Testis (tissue), 5 donors: ENCODE measurements around the gene SYCE1. TPM values are rescaled to one million over a fixed set of nuclear protein-coding genes. Genes with fewer than 3 reads are reported as not detected.

ENCODE experiments used
- DNase-seq: peaks from one replicate; pipeline ENCODE4 v3.0.0-alpha.2; 2019
- H3K27ac ChIP-seq, 2 donors: fragments of 200-600 bp; sonication (generic); one replicate each; pipeline ENCODE4 v1.5.1; 2019
- H3K27me3 ChIP-seq: fragments of 200-600 bp; sonication (generic); one replicate; pipeline ENCODE4 v1.5.1; 2019
- H3K36me3 ChIP-seq: fragments of 200-600 bp; sonication (generic); one replicate; pipeline ENCODE4 v1.5.1; 2017; ENCODE audit warnings: low read depth; ENCODE audit errors: missing control alignments
- H3K4me1 ChIP-seq: fragments of 200-600 bp; sonication (generic); one replicate; pipeline ENCODE4 v1.5.1; 2019
- H3K4me3 ChIP-seq, 2 donors: fragments of 200-600 bp; sonication (generic); one replicate each; pipeline ENCODE4 v1.5.1; 2017 to 2019
- H3K9me3 ChIP-seq: fragments of 200-600 bp; sonication (generic); one replicate; pipeline ENCODE4 v1.5.1; 2017
- POLR2A ChIP-seq: fragments of 450-650 bp; IDR thresholded peaks from one replicate; pipeline ENCODE4 v1.6.1; 2017; ENCODE audit warnings: antibody characterized with exemption, mild to moderate bottlenecking, moderate library complexity
- WGBS, 2 donors: methylation state at CpG; one replicate each; pipeline ENCODE4 v1.1.5; 2018; 5-methylcytosine and 5-hydroxymethylcytosine counted together
- intact Hi-C: fragments of 100-400 bp; cut with DNase I; formaldehyde crosslinking; loops from one replicate; pipeline ENCODE4 v1.15.1; 2023; ENCODE audit warnings: low total_unique reads
- long read RNA-seq, 2 donors: transcript quantifications; one replicate each; lab custom pipeline, GENCODE V29; 2026
- polyA plus RNA-seq: library from polyadenylated mRNA; stranded (reverse); fragments of 350-450 nt; fragmentation: Illumina TruSeq; extraction: RNeasy Lipid Tissue Mini Kit (QIAGEN cat#74804); gene quantifications from one replicate; pipeline ENCODE4 v1.2.3, GENCODE V29; 2014; ENCODE audit warnings: low read depth, low replicate concordance; ENCODE audit not compliant: insufficient read depth
- total RNA-seq, 2 donors: library from RNA; depleted of rRNA; stranded (reverse); fragments of >200 nt; gene quantifications; one replicate each; pipeline ENCODE4 v1.2.3, GENCODE V29; 2016
- TF ChIP-seq, protein P1 (sequence below), 3 experiments: fragments of 450-650 bp in 2 of 3; fragments of 200-600 bp in 1 of 3; sonication (generic) in 1 of 3; IDR thresholded peaks; one replicate each; pipeline ENCODE4 v1.5.1; 2016 to 2019; ENCODE audit warnings: antibody characterized with exemption in 3 of 3, mild to moderate bottlenecking in 2 of 3, moderate library complexity in 1 of 3

Gene SYCE1, protein sequence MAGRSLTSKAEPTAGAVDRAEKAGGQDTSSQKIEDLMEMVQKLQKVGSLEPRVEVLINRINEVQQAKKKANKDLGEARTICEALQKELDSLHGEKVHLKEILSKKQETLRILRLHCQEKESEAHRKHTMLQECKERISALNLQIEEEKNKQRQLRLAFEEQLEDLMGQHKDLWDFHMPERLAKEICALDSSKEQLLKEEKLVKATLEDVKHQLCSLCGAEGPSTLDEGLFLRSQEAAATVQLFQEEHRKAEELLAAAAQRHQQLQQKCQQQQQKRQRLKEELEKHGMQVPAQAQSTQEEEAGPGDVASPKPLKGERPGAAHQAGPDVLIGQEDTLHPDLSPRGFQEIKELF
- 10 to 100 TPM; 43.4 to 78.2 TPM for total RNA-seq
- polyA plus RNA-seq: 139 TPM
- long read RNA-seq, donor 1, partial matches to known transcripts: 0 of 2 reads
- long read RNA-seq, donor 1, other reads (novel, unspliced or antisense): 0 of 2 reads
- long read RNA-seq, donor 2, partial matches to known transcripts: 0 of 1 reads
- long read RNA-seq, donor 2, other reads (novel, unspliced or antisense): 0 of 1 reads

DNA sequence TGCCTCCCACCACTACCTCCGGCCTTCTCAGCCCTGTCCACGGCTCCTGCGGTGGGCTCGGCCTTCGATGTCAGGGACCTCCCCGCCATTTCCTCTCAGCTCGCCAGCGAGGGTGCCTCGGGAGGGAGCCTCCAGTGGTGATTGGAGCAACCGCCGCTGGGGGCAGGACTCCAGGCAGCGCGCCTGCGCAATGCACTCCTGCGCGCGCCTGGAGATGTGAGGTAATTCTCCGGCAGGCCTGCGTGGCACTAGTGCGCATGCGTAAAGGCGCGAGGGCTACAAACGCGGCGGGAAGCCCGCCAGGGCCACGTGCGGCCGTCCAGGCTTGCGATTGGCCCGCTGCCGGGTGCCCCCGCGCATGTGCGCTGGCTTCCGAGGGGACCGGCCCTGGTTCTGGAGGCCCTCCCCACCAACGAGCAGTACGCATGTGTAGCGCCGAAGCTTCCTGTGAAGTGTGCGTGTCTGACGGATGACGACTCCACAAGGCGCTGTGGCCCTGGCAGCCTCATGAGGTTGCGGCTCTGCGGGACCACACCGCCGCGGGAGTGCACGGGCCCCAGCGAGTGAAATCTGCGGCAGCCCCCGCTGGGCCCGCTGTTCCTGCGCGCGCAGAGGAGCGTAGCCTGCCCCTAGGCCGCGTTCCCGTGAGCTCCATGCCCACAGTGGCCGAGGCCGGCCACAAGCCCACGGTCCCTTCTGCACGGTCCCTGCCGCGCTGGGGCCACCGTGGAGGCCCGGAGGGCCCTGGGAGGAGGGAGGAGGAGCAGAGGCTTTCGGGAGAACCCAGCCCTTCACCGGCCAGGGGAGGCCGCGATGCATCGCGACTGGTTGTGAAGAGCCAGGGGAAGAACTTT, at the start of gene SYCE1:
SYCE1 (minus strand) TSS at position 143 of the 854 bp plus-strand sequence; CDS start at position 89, 54 bp downstream.
- TF ChIP-seq POLR2A: no peak
- TF ChIP-seq, protein P1, sequence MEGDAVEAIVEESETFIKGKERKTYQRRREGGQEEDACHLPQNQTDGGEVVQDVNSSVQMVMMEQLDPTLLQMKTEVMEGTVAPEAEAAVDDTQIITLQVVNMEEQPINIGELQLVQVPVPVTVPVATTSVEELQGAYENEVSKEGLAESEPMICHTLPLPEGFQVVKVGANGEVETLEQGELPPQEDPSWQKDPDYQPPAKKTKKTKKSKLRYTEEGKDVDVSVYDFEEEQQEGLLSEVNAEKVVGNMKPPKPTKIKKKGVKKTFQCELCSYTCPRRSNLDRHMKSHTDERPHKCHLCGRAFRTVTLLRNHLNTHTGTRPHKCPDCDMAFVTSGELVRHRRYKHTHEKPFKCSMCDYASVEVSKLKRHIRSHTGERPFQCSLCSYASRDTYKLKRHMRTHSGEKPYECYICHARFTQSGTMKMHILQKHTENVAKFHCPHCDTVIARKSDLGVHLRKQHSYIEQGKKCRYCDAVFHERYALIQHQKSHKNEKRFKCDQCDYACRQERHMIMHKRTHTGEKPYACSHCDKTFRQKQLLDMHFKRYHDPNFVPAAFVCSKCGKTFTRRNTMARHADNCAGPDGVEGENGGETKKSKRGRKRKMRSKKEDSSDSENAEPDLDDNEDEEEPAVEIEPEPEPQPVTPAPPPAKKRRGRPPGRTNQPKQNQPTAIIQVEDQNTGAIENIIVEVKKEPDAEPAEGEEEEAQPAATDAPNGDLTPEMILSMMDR (IDR thresholded peaks at IDR 0.05): peak in 1 of 3 experiments; percentile 55
- H3K4me3 ChIP-seq: peak within 1 kb of the TSS; percentile 56 to 61
- no peaks in the 10 kb centered on the region for H3K4me1 ChIP-seq
- no peaks in the 10 kb centered on the region for H3K27me3 ChIP-seq
- 26 to 52% methylated on average over 45 to 77 of the region's 77 CpGs for WGBS, 2 donors
- H3K9me3 ChIP-seq: no peaks in the 10 kb centered on the region
- intact Hi-C loops: no loop called here
- H3K36me3 ChIP-seq: no peaks in the 10 kb centered on the region
- H3K27ac ChIP-seq: peak within 1 kb of the TSS in 1 of 2 donors; percentile 83
- peak; percentile 86 for DNase-seq

DNA sequence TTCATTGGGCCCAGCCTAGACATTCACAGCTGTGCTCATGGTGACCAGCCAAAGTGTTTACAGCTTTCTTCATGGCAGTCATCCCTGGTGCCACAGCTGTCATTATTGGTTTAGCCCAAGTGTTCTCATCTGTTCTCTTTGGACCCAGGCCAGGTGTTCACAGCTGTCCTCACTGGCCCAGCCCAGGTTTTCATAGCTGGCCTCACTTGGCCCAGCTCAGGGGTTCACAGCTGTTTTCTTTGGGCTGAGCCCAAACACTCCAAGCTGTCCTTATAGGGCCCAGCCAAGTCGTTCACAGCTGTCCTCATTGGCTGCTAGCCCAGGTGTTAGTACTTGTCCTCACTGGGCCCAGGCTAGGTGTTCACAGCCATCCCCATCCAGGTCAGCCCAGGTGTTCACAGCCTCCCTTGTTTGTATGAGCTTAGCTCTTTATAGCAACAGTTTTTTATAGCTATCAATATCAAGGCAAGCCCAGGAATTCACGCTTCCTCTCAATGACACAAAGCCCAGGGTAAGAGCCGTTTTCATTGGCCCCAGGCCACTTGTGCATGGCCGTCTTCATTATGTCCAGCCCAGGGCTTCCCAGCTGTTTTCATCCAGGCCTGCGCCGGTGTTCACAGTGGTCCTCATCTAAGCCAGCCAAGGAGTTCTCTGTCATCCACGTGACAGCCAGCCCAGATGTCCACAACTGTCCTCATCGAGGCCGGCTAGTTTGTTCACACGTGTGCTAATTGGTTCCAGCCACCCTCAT, 49.6 kb upstream of the SYCE1 start:
- Histone ChIP-seq H3K4me3 (no peak overlapping the region), H3K4me1 (no peaks in the 10 kb centered on the region), H3K27me3 (no peaks in the 10 kb centered on the region), H3K9me3 (no peaks in the 10 kb centered on the region), H3K27ac (no peak overlapping the region), H3K36me3 (no peaks in the 10 kb centered on the region)
- no peak for DNase-seq
- 82 to 84% methylated on average over 10 of the region's 10 CpGs for WGBS, 2 donors
- TF ChIP-seq, protein P1 (IDR thresholded peaks at IDR 0.05): no peak
- no peak for TF ChIP-seq POLR2A
- intact Hi-C loops: no loop called here

DNA sequence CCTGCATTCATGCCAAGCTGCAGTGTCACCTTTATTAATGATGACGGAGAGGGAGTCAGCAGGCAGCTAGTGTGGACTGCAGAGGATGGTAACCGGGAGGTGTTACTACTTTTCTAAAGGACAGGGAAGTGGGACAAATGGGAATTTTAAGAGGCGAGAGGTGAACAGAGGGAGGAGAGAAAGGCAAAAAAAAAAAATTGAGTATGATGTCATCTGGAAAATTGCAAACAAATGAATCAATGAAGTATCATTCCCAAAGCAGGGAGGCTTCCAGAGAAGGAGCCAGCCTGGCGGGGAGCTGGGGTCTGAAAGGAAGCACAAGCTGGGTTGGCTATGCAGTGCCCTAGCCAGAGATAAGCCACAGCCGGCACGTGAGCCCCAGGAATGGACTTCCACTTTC, 48.3 kb upstream of the SYCE1 start:
- intact Hi-C loops: no loop called here
- H3K27ac ChIP-seq: no peak overlapping the region
- TF ChIP-seq, protein P1 (IDR thresholded peaks at IDR 0.05): no peak
- TF ChIP-seq POLR2A: no peak
- DNase-seq: no peak
- 72 to 78% methylated on average over 6 of the region's 6 CpGs for WGBS, 2 donors
- no peaks in the 10 kb centered on the region for H3K4me1 ChIP-seq
- no peaks in the 10 kb centered on the region for H3K27me3 ChIP-seq
- H3K4me3 ChIP-seq: no peak overlapping the region
- H3K36me3 ChIP-seq: no peaks in the 10 kb centered on the region
- no peaks in the 10 kb centered on the region for H3K9me3 ChIP-seq

DNA sequence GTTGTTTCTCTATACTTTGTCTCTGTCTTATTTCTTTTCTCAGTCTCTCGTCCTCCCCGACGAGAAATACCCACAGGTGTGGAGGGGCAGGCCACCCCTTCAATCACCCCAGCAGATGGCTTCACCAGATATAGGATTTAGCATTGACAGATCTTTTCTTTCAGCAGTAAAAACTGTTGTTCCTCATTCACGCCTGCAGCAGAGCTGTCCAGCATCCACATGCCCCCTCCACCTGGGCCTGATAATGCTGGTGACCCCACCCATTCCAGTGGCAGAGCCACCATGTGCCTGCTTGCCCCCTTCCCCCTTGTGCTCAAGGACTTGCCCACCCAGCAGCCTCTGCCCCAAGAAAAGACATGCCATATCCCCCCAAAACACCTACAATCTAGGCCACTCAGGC, 45.7 kb upstream of the SYCE1 start:
- no peak for DNase-seq
- Histone ChIP-seq H3K27ac (no peak overlapping the region), H3K4me3 (no peak overlapping the region), H3K36me3 (no peaks in the 10 kb centered on the region), H3K27me3 (no peaks in the 10 kb centered on the region), H3K9me3 (no peaks in the 10 kb centered on the region), H3K4me1 (no peaks in the 10 kb centered on the region)
- WGBS, 2 donors: 62 to 75% methylated on average over 4 of the region's 4 CpGs
- intact Hi-C loops: no loop called here
- TF ChIP-seq POLR2A: no peak
- TF ChIP-seq, protein P1 (IDR thresholded peaks at IDR 0.05): no peak
